ENCODE measurements around the gene THPO.

The THPO gene

GRCh38 chr3:184361932-184362667 lies 15.9 kb downstream of the THPO start:
- DNase-seq: peak; percentile 17

DNA sequence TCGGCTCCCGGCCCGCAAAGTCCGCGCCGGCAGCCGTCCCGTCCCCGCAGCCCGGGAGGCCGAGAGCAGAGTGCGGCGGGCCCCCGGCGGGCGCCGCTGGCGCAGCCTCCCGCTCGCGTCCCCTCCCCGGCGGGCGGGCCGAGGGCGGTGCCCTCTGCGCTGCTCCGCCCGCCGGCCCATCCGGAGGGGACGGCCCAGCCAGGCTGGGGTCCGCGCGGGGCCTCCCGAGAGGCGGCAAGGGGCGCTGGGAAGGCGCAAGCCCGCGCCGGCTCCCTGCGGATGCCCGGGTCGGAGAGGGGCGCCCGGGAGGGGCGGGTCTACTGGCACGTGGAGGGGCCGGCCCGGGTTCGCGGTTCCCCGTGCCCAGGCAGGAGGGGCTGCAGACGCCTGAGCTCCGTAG lies 16.5 kb downstream of the THPO start, which contains the start of the genes CLCN2 and POLR2H:
CLCN2 (minus strand) TSS at position 74 of the 400 bp plus-strand sequence. CDS start 126 bp downstream, outside the sequence.
POLR2H (plus strand) TSS at position 179 of the 400 bp plus-strand sequence. CDS start 1,783 bp downstream, outside the sequence.
- peak; percentile 24 for DNase-seq

DNA sequence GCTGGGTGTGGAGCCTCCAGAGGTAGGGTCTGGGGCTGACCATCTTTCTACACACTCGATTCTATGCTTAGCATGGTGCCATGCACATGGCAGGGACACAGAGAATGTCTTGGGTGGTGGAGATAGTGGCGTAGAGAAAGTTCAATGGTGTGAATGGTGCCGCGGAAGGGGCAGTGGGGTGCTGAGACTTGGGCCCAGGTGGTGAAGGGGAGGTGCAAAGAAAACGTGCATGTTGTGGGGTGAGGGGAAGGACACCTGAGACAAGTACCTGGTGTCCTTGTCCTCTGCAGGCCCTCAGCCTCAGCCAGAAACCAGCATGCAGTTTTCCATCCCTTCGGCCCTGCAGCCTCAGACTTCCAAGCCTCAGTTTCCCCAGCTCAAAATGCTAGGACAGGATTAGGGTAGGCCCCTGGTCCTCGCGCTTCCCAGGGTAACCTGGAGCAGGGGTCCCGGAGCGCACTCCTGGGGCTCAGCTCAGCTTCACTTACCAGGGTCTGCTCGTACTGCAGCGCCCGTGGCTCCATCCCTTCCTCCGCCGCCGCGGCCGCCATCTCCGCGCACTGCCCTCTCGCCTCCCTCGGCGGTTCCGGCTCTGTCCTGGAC lies 17.0 kb downstream of the THPO start:
- no peak for DNase-seq

- DNase-seq: no peak
Observed at GRCh38 chr3:184360070-184360928, 17.7 kb downstream of the THPO start.

DNA sequence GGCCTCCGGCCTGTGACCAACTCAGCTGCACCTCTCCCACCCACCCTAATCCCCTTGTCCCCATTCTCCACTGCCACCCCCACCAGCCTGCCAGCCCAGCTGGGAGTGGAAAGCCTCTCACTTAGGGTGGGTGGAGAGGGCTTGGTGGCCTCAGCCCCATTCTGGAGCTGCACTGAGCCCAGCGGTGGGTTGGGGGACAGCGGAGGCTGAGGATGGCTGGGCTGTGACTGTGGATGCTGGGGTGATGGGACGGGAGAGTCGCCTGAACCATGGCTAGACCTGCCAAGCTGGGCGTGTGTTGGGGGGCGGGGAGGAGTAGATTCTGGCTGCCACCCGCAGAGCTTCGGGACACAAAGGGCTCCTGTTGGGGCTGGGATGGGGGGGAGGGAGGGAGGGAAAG lies 18.4 kb downstream of the THPO start:
- DNase-seq: no peak

- no peak for DNase-seq
Observed at GRCh38 chr3:184358921-184359350, 19.1 kb downstream of the THPO start.

- DNase-seq: no peak
Observed at GRCh38 chr3:184358124-184358767, 19.8 kb downstream of the THPO start.

DNA sequence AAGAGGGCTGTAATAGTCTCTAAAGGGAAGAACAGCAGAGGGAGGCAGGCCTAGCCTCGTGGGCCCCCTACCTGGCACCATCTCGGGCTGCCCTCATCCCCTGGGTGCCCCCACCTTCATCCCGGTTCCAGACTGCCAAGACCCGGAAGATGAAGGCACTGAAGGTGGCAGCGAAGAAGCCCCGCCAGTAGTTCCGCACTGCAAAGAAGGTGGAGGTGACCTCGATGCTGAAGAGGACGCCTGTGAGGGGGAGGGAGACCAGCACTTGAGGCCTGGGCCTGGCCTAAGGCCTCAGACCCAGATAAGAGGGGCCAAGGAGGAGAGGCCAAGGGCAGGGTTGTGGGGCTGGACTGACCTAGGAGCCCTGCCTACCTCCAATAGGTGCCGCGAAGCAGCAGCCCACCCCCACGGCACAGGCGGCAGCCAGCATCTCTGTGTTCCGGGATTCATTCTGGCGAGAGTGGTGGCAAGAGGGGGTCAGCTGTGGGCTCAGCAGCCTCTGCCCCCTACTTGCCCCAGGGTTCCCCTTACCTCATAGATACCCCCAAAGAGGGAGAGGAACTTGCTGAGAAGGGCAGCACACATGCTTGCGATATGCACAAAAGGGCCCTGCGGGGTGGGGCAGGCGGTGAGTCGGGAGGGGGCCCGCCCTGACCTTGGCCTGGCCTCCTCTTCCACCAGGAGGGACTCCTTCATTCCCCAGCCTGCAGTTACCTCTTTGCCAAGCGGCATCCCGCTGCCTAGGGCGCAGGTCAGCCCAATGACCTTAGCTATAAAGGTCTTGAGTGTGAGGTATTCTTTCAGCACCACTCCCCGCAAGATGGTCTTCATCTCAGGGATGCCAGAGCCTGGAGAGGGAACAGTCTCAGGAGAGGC lies 20.5 kb downstream of the THPO start:
- DNase-seq: no peak

DNA sequence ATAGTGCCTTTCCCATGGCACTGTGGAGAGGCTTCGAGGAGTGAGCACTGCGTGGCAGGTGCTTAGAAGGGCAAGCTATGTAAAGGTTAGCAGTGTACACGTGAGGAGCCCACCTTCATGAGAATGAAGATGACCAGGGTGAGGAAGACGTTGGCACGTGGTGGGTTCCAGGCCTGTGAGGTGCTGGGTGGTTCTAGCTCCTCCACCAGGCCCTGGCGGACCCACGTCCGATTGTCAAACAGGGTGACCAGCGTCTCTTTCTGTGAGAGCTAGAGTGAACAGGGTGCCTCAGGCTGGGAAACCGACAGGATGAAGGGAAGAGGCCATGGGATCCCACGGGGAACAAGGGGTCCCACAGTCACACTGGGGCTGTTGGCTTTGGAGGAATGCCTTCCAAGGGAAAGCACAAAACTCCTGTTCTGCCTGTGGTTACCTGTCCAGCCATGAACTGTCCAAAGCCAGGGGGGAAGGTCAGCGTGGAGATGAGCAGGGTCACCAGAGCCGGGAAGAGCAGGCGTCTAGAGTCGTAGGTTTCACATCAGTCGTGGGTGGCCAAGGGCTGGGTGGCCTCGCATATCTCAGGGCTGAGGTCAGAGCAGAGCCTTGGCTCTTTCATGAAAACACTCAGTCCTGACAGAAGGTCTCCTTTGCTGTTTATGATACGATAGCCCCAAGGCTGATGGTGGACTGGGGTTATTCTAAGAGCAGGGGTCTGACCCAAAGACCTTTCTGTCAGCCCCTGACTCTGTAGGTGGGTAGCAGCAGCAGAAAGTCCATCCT lies 22.6 kb downstream of the THPO start:
- no peak for DNase-seq

GRCh38 chr3:184354754-184355153 lies 23.3 kb downstream of the THPO start:
- DNase-seq: no peak

GRCh38 chr3:184354121-184354728 lies 23.8 kb downstream of the THPO start:
- DNase-seq: peak; percentile 21

DNA sequence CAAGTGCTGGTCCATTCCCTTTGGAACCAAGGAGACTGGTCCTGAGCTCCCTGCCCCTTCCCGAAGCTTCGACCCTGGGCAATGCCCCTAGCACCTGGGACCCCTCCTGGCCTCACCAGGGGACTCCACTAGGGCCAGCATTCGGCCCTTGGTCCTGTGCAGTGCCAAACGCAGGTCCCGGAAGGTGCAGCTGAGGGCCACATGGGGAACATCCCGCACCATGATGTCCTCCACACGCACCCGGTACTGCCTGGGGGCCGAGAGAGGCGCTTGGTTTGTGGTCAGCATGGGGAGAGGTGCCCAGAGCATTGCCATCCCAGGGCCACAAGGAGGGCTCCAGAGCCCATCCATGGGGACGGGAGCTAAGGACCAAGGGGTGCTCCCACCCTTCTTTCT lies 24.5 kb downstream of the THPO start:
- DNase-seq: no peak

- DNase-seq: no peak
Observed at GRCh38 chr3:184352897-184353545, 25.0 kb downstream of the THPO start.

- DNase-seq: no peak
Observed at GRCh38 chr3:184352149-184352785, 25.7 kb downstream of the THPO start.

DNA sequence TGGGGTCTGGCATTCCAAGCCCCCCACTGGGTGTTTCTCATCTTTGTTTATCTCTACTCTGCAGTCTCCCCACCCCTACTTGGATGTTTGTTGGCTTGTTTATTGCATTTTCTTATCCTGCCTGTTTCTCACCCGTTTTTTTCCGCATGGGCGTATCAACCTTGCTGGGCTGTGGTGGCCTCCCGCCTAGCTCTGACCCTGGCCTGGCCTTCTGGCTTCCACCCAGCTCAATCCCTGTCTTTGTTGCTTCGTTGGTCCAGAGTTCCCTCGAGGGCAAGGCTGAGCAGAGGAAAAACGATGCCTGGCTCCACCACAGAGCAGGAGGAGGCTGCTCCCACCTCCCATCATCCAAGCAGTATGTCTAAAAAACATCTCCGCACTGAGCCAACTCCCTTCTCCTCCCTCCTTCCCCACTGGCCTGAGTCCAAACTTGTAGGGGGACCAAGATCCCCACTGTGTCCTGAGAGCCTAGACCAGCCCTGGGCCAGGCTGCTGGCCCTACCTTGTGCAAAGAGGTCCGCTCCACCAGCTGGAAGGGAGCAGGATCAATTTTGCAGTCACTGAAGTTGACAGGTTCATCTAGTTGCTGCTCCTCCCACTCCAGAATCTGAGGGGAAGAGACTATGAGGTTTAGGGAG lies 26.4 kb downstream of the THPO start:
- no peak for DNase-seq

- no peak for DNase-seq
Observed at GRCh38 chr3:184350618-184351017, 27.4 kb downstream of the THPO start.

DNA sequence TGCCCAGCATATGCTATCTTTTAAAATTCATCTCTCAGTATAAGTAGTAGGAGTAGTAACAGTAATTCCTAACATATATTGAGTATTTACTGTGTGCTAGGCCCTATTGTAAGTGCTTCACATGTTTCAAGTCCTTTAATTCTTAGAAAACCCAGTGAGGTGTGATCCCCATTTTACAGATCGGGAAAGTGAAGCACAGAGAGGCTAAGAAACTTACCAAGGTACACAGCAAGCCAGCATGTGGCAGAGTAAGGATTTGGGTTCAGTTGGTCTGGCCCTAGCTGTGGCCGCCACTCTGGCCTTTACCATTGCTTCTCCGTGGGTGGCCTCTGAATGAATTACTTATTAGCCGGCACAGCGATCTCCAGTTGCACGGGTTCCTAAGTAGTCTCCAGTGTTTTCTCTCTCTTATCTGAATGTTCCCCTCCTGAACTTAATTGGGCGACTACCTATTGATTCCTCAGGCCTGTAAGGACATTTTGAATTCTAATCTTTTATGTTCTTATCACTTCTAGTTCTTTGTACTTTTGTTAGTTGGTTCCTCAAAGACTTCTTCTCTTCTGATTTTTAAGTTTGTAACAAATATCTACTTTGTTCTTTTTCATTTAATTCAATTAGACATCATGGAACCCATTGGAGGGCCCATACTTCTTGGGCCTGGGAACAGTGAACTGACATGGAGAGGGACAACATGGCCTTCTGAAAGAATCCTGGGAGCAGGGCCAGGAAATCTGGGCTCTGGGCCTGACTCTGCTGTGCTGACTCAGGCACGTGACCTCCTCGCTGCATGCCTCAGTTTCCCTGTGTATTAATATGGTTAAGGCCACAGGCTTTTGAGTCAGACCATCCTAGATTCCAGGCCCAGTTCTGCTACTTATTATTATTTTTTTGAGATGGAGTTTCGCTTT lies 28.2 kb downstream of the THPO start:
- DNase-seq: no peak

- DNase-seq: no peak
Observed at GRCh38 chr3:184348057-184348382, 30.0 kb downstream of the THPO start.

All from inflammatory macrophage treated with lipopolysaccharide for 4 hours (primary cell).